RPMI7951 (cell line): ENCODE data around the gene NRG3. TPM values are rescaled to one million over a fixed set of nuclear protein-coding genes. Genes with fewer than 3 reads are reported as not detected.

Experiments
- DNase-seq: peaks from one replicate; pipeline ENCODE4 v3.0.0-alpha.2; 2012; ENCODE audit warnings: low read depth
- total RNA-seq: library from RNA; depleted of rRNA; stranded (reverse); fragments of >200 nt; shearing (Covaris generic); gene quantifications from 2 replicates; pipeline ENCODE4 v1.2.3, GENCODE V29; 2014

NRG3 gene
- total RNA-seq, 1 experiment from 2014 or later: not detected

GRCh38 chr10:82212753-82213152 is 337.8 kb downstream of the NRG3 start:
- no peak for DNase-seq

DNA sequence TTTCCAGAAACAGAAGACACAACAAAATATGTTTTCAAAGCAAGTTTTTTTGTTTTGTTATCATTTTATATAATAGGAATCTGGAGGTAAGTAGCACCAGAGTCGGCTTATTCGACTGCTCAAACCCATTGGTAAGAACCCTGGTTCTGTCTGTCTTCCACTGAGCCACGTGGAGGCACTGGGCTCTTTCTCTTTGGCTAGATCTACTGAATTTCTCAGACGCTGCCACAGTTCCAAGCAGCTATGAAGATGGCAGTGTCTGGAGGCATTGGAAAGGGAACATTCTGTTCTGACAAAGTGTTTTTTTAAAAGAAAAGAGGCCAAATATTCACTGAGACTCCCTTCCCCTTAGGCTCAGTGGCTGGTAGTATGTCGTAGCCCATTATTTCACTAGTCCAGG is 338.8 kb downstream of the NRG3 start:
- no peak for DNase-seq

DNA sequence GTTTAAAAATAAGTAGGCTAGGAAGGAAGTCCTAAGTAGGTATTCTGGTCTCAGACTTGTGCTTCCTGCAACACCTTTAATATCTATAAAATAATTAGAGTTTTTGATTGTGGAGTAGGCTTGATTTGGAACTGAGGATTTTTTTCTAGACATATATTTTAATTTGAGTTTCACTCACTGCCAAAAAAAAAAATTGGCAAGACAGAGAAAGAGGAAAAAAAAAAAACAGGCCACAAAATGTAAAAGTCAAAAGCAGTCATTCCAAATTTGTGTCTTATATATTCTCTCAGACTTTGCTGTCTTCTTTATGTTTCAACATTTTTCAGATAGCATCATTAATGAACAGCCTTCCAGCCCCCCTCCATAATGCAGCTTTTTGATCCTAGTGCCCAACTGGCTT is 346.1 kb downstream of the NRG3 start:
- DNase-seq: no peak

GRCh38 chr10:82221601-82222149 is 346.7 kb downstream of the NRG3 start:
- DNase-seq: no peak

GRCh38 chr10:82228701-82229100 is 353.7 kb downstream of the NRG3 start:
- DNase-seq: no peak

DNA sequence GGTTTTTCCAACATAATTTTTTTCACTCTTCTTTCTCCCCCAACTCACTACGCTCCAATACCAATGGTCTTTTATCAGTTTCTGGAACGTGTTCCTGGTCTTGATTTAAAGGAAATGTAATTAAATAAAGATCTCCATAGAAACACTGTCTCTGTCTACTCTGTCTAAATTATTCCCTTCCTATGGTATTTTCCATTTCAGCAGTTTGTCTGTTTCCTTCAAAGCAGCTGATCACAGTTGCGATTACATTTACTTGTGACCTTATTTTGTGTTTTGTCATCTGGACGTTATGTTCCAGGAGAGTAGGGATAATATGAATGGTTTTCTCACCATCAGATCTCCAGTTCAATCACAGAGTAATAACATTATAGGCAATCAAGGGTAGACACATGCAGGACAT is 359.2 kb downstream of the NRG3 start:
- DNase-seq: no peak

DNA sequence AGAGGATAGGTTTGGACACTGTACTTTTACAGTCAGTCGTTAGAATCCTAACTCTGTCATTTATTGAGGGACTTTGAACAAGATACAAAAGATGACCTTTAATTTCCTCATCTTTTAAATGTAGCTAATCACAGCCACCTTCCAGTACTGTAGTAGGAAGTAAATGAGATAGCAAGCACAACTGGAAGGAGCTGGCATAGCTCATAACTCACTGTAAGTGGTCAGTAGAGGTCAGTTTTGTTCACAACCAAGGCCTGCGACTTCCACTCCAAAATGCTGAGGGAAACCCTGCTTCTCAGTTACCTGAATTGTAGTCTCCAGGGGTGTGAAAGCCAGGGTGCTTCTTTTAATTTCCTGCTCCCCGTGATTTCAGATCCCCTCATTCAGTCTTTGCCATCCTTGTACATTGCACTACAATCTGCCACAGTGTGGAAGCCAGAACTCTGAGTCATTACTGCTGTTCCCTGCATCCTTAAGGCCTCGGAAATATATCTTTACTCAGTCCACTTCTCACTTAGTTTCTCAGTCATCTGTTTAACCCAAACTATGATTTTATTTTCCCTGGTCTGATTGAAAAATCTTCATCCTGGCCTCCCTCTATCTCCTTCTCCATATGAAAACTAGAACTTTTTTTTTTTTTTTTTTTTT is 361.2 kb downstream of the NRG3 start:
- no peak for DNase-seq

DNA sequence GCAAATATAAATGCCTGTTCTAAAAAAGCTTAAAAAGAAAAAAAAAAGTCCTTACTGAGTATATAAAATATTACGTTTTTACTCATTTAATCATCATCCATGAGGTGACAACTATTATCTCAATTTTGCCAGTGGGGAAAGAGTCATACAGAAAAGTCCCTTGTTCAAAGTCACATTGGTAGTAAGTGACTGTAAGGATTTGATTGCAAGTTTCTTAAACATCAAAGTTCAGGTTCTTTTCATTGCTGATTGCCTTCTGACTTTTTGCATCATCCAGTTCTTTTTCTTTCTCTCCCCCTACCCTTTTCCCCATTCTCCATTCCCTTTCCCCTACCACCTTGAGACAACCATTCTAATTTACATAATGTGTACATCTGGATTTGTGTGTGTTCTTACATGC is 363.3 kb downstream of the NRG3 start:
- no peak for DNase-seq

DNA sequence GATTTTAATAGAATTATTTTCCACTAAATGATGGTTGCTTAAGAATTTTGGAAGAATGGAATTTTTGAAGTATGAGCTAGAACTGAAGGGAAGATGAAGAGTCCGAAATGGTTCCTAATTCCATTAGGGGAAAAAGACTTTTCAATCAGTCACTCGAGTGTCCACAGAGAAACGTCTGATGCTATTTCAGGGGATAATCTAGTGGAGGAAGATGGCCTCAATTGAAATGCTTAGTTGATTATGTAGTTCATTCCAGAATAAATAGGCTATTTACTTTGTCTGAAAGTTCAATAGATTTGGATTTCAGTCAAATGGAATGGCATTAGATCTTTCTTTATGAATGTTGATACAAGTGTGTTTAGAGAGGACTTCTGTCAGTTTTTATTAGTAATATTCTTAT is 365.4 kb downstream of the NRG3 start:
- DNase-seq: no peak

DNA sequence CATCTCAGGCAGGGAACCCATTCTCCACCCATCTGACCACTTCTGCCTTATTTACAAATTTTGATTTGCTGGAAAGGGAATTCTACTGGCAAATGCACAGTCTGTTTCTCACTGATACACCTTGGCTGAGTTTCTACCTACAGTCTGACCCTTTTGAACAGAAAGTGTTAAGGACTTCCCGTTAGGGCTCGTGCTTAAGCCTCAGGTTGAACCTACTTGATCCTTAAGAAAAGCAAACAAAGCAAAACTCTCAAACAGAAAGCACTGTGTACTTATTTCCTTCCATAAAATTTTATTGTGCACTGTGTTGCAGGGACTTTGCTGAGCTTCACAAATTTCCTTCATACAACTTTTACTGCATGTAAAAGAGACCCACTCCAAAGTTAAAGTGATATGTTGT is 367.8 kb downstream of the NRG3 start:
- no peak for DNase-seq

DNA sequence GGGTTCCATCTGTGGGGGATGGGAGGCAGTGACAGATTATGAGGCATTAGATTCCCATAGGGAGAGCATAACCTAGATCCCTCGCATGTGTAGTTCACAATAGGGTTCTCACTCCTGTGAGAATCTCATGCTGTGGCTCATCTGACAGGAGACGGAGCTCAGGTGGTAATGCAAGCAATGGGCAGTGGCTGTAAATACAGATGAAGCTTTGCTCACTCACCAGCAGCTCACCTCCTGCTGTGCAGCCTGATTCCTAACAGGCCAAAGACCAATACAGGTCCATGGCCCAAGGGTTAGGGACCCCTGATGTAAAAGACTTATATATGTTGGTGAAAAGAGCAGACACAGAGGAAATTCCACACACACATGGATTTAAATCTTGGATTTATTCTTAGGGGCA is 370.2 kb downstream of the NRG3 start:
- DNase-seq: no peak

GRCh38 chr10:82245906-82246560 is 371.0 kb downstream of the NRG3 start:
- no peak for DNase-seq

- no peak for DNase-seq
These were observed 374.1 kb downstream of the NRG3 start for GRCh38 chr10:82249141-82249540.

DNA sequence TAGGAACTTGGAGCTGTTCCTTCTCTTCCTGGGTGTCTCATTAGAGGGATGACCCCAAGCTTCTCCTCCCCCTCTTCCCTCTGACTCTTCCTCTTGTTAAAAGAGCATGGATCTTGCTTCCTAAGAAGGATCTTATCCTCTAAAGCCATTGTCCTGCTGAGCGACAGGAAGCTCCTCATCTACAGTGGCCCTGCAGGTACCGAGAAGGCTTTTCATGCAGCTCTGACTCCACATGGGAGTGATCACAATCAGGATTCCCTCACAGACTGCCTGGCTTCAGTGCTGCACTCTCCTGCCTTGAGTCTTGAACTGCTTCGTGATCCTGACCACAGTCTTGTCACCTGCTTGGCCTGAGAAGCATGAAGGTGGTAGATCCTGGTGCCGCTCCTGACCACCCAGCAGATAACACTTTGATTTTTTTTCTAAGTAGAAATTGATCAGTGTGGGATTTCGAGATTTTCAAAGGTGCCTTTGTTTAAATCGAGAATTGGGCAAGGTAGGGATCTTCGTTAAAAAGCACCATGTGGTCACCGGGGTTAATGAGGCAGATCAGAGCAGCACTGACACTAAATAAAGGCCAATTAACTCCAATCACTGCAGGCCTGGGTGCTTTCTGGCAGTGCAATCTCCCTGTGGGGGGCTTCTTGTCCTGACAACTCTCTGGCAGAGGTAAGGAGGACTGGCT is 376.4 kb downstream of the NRG3 start:
- no peak for DNase-seq

DNA sequence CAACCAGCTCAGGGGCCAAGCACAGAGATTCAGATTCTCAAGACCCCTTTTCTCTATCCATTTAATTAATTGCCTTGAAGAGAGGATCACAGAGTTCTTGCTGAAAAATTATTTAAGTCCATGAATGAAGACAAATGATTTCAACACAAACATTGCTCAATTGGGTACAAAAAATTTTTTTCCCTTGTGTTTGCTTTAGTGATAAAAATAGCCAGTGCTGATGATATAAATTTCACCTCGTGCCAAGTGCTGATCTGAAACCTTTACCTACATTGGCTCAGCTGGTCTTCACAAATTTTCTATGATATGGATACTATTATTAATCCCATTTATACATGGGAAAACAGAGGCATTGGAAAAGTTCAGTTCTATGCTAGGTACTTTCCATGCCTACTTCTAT is 377.1 kb downstream of the NRG3 start:
- no peak for DNase-seq

- no peak for DNase-seq
These were observed 379.2 kb downstream of the NRG3 start for GRCh38 chr10:82254237-82254636.

DNA sequence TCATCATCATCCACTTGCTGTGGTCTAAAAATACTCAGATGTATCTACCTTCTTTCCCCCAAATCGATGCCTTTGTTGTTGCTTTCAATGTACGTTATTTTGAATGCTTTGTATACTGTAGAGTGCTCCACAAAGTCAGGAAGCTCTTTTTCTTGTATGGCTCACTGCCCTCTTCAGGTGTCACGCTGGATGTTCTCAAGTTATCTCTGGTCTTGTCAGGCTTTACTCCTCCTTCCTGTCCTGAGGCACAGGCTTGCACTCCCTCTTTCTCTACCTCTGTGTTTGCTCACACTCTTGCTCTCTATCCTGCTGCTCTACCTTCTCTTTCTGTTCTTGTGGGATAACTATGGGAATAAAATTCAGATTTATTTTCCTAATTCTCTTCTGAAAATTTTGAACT is 381.3 kb downstream of the NRG3 start:
- DNase-seq: no peak

- no peak for DNase-seq
These were observed 391.4 kb downstream of the NRG3 start for GRCh38 chr10:82266438-82266837.

- DNase-seq: no peak
These were observed 392.0 kb downstream of the NRG3 start for GRCh38 chr10:82267014-82267413.

GRCh38 chr10:82267465-82267864 is 392.5 kb downstream of the NRG3 start:
- DNase-seq: no peak

DNA sequence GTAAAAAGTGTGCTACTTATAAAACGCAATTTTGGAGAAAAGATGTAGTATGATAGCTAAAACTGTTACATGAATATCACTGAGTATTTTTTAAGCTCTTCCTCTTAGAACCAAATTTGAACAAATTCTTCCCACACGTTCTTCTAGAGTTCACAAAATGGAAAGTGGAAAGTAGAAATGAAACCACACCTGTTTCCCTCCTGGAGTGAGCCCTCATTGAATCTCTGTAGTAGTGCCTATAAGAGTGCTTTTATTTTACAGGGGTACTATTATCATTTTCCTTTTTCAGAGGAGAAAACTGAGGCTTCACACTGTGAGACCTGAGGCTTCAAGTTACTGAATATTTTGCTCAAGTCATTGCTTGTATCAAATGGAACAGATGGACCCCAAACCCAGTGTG is 393.0 kb downstream of the NRG3 start:
- DNase-seq: no peak

- DNase-seq: no peak
These were observed 402.6 kb downstream of the NRG3 start for GRCh38 chr10:82277591-82277990.
